Caco-2 (cell line): ENCODE data around the gene TLCD3B. TPM values are rescaled to one million over a fixed set of nuclear protein-coding genes. Genes with fewer than 3 reads are reported as not detected.

ENCODE experiments used
- BruUV-seq: library from RNA; stranded (reverse); fragments of 400-500 nt; replicated peaks from 2 replicates; lab custom pipeline; 2021; lab: Mats Ljungman, UMichigan
- CTCF ChIA-PET: fragments of 300-600 bp; sonication (Branson Sonifier 250); formaldehyde crosslinking; loops from one replicate; lab custom pipeline; 2022; ENCODE audit warnings: antibody characterized with exemption; lab: Charles Lee
- POLR2A ChIA-PET: fragments of 300-600 bp; sonication (Branson Sonifier 250); formaldehyde crosslinking; loops from one replicate; lab custom pipeline; 2022; ENCODE audit warnings: antibody characterized with exemption; lab: Charles Lee
- DNase-seq, 2 experiments: peaks; one replicate each; pipeline versions ENCODE4 v3.0.0 to v3.0.0-alpha.2; 2020 to 2022
- H3K27me3 ChIP-seq: replicated peaks from 2 replicates; pipeline ENCODE4 v1.6.0; 2011; ENCODE audit warnings: low read length; ENCODE audit not compliant: control insufficient read depth, insufficient read depth
- H3K36me3 ChIP-seq: 2 replicates; pipeline ENCODE4 v1.5.1; 2011; ENCODE audit warnings: low read length; ENCODE audit not compliant: control insufficient read depth, insufficient read depth
- H3K4me1 ChIP-seq: fragments of 250-450 bp; sonication (Bioruptor Pico); 2 replicates; pipeline ENCODE4 v1.5.1; 2020; ENCODE audit warnings: mild to moderate bottlenecking
- H3K4me3 ChIP-seq: 2 replicates; pipeline ENCODE4 v1.5.1; 2011; ENCODE audit warnings: low read depth, mild to moderate bottlenecking, control low read depth, low read length
- H3K9me3 ChIP-seq: fragments of 250-450 bp; sonication (Bioruptor Pico); 2 replicates; pipeline ENCODE4 v1.5.1; 2020; ENCODE audit warnings: mild to moderate bottlenecking, moderate library complexity
- H3K27ac Mint-ChIP-seq: one replicate; pipeline ENCODE4 v1.8.0; 2022; ENCODE audit warnings: mixed read lengths; ENCODE audit not compliant: unreplicated experiment
- H3K27me3 Mint-ChIP-seq: one replicate; pipeline ENCODE4 v1.8.0; 2022; ENCODE audit warnings: mixed read lengths; ENCODE audit not compliant: insufficient read depth, unreplicated experiment
- H3K36me3 Mint-ChIP-seq: one replicate; pipeline ENCODE4 v1.8.0; 2022; ENCODE audit warnings: mild to moderate bottlenecking, mixed read lengths; ENCODE audit not compliant: insufficient read depth, unreplicated experiment
- H3K4me1 Mint-ChIP-seq: one replicate; pipeline ENCODE4 v1.8.0; 2022; ENCODE audit warnings: low read depth, mixed read lengths; ENCODE audit not compliant: unreplicated experiment
- H3K4me3 Mint-ChIP-seq: one replicate; pipeline ENCODE4 v1.8.0; 2022; ENCODE audit warnings: mild to moderate bottlenecking, moderate library complexity, mixed read lengths; ENCODE audit not compliant: unreplicated experiment
- H3K9me3 Mint-ChIP-seq: one replicate; pipeline ENCODE4 v1.8.0; 2022; ENCODE audit warnings: mixed read lengths; ENCODE audit not compliant: unreplicated experiment
- CTCF ChIP-seq, 2 experiments: fragments of 200-600 bp in 1 of 2; IDR thresholded peaks; 1 replicate in 1 of 2; 2 replicates in 1 of 2; pipeline versions ENCODE4 v1.5.1 to v1.8.0; 2011 to 2022; ENCODE audit warnings: antibody characterized with exemption in 1 of 2, control low read depth in 1 of 2, inconsistent platforms in 1 of 2, low read depth in 1 of 2, low read length in 1 of 2, mild to moderate bottlenecking in 1 of 2, moderate library complexity in 1 of 2; ENCODE audit not compliant: insufficient read depth in 1 of 2, severe bottlenecking in 1 of 2, unreplicated experiment in 1 of 2
- intact Hi-C: fragments of 100-400 bp; cut with micrococcal nuclease; formaldehyde crosslinking; loops from one replicate; pipeline ENCODE4 v1.10.0; 2022; ENCODE audit not compliant: unreplicated experiment
- total RNA-seq: library from RNA; stranded (reverse); gene quantifications from 2 replicates; pipeline ENCODE4 v1.2.3, GENCODE V29; 2022

Gene TLCD3B
- total RNA-seq, 1 experiment from 2014 or later, result 0.48 TPM

- no peak for TF ChIP-seq CTCF (IDR thresholded peaks at IDR 0.05; ENCODE audit: insufficient read depth in 1 of 2, low read depth in 1 of 2, low read length in 1 of 2, severe bottlenecking in 1 of 2, unreplicated experiment in 1 of 2)
- H3K27me3 ChIP-seq, result no peaks in the 10 kb centered on the region
- Mint-ChIP-seq H3K9me3 (no peaks in the 10 kb centered on the region), H3K27me3 (no peaks in the 10 kb centered on the region), H3K36me3 (peaks cover 47% of the 10 kb centered on the region), H3K4me3 (peak overlapping the region; percentile 99), H3K27ac (peak overlapping the region; percentile 65), H3K4me1 (peaks cover 13% of the 10 kb centered on the region)
- intact Hi-C loops, result loop anchor here (1.0 to 10.0 kb wide), 2 partner anchors 32 to 180 kb away; partner anchors contain the start of genes PAGR1, PRRT2 and TMEM219
- peak overlapping the region; percentile 68 for H3K4me3 ChIP-seq
- CTCF ChIA-PET, result interaction anchor here (1.2 kb wide), 1 partner anchor 22 kb away, joined by 4 read pairs; no protein-coding TSS in a partner anchor
- no peaks in the 10 kb centered on the region for H3K9me3 ChIP-seq
- POLR2A ChIA-PET, result interaction anchor here (1.2 to 1.6 kb wide), 2 partner anchors 21 to 69 kb away, joined by 9 to 15 read pairs; partner anchors contain the start of genes KCTD13 and TAOK2
- no peaks in the 10 kb centered on the region for H3K36me3 ChIP-seq
- BruUV-seq, result no TSS peak
- peaks cover 11% of the 10 kb centered on the region; the same call in 1 of the 2 replicates for H3K4me1 ChIP-seq
- DNase-seq, result peak in 1 of 2 experiments; percentile 84
Measured at GRCh38 chr16:29994600-29995323, 36.3 kb downstream of the TLCD3B start.

GRCh38 chr16:29993903-29994599 is 37.0 kb downstream of the TLCD3B start:
- Mint-ChIP-seq H3K27me3 (no peaks in the 10 kb centered on the region), H3K4me1 (peaks cover 20% of the 10 kb centered on the region), H3K4me3 (peak overlapping the region; percentile 99), H3K36me3 (peaks cover 49% of the 10 kb centered on the region), H3K9me3 (no peaks in the 10 kb centered on the region), H3K27ac (peak overlapping the region; percentile 65)
- ChIA-PET POLR2A (interaction anchor here (1.6 kb wide), 2 partner anchors 21 to 69 kb away, joined by 4 to 9 read pairs; partner anchors contain the start of gene KCTD13), CTCF (no interaction called here)
- BruUV-seq, result TSS peak; percentile 64
- Histone ChIP-seq H3K4me3 (peak overlapping the region; percentile 68; the same call in 1 of the 2 replicates), H3K4me1 (peaks cover 11% of the 10 kb centered on the region; the same call in 1 of the 2 replicates), H3K36me3 (no peaks in the 10 kb centered on the region), H3K27me3 (no peaks in the 10 kb centered on the region), H3K9me3 (no peaks in the 10 kb centered on the region)
- intact Hi-C loops, result loop anchor here (10.0 kb wide), 1 partner anchor 179 kb away; the partner anchor contains the start of genes PAGR1 and PRRT2
- no peak for DNase-seq
- no peak for TF ChIP-seq CTCF (IDR thresholded peaks at IDR 0.05; ENCODE audit: insufficient read depth in 1 of 2, low read depth in 1 of 2, low read length in 1 of 2, severe bottlenecking in 1 of 2, unreplicated experiment in 1 of 2)
